ENCODE measurements around the gene ECEL1. TPM values are rescaled to one million over a fixed set of nuclear protein-coding genes. Genes with fewer than 3 reads are reported as not detected.

ECEL1 gene
- total RNA-seq, 1 donor from 2014 or later = 0.14 TPM

DNA sequence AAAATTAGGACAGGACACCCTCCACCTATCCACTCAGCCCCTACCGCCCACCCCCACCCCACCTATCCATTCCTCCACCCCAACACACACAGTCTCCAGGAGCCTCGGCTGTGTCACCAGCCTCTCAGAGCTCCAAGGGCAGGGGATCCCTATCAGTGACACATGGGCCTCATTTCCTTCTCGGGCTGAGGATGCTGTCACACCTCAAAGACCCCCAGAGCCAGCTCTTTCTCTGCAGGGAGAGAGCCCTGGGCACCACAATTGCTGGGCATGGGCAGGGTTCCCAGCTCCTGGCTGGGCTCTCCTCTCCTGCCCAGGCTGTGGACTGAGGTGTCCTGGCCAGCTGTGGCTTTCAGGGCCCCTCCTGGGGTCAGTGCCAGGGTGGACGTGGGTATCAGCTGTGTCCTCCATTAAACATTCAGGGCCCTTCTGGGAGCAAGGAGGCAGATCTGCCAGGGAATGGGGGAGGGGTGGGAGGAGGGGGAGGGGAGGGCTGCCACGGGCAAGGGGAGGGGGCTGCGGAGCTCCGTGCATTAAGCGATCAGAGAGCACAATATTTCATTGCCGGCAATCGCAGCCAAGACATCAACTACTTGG, 14.3 kb upstream of the ECEL1 start:
- Histone ChIP-seq H2AFZ (ENCODE audit: low read depth, low read length) (no peak overlapping the region), H3K79me2 (ENCODE audit: insufficient read depth, low read length) (no peaks in the 10 kb centered on the region), H3K36me3 (ENCODE audit: insufficient read depth, low read length) (no peaks in the 10 kb centered on the region), H4K20me1 (ENCODE audit: insufficient read depth, low read length) (peaks cover 6% of the 10 kb centered on the region), H3K9ac (ENCODE audit: low read length) (no peak overlapping the region), H3K4me3 (ENCODE audit: insufficient read depth, low read depth, low read length) (no peak overlapping the region), H3K27me3 (ENCODE audit: insufficient read depth, low read length) (peaks cover 41% of the 10 kb centered on the region), H3K27ac (ENCODE audit: low read depth, low read length) (no peak overlapping the region), H3K4me2 (ENCODE audit: low read length) (no peak overlapping the region), H3K9me3 (ENCODE audit: insufficient read depth, low read depth, low read length) (no peaks in the 10 kb centered on the region), H3K4me1 (ENCODE audit: insufficient read depth, low read length) (no peaks in the 10 kb centered on the region)
- H3K9me3 Mint-ChIP-seq (ENCODE audit: unreplicated experiment) = no peaks in the 10 kb centered on the region
- H3K4me3 Mint-ChIP-seq (ENCODE audit: unreplicated experiment) = no peak overlapping the region
- TF ChIP-seq EZH2 (IDR thresholded peaks at IDR 0.05; ENCODE audit: insufficient read depth, low read length) = peak; percentile 41
- TF ChIP-seq, protein P1, sequence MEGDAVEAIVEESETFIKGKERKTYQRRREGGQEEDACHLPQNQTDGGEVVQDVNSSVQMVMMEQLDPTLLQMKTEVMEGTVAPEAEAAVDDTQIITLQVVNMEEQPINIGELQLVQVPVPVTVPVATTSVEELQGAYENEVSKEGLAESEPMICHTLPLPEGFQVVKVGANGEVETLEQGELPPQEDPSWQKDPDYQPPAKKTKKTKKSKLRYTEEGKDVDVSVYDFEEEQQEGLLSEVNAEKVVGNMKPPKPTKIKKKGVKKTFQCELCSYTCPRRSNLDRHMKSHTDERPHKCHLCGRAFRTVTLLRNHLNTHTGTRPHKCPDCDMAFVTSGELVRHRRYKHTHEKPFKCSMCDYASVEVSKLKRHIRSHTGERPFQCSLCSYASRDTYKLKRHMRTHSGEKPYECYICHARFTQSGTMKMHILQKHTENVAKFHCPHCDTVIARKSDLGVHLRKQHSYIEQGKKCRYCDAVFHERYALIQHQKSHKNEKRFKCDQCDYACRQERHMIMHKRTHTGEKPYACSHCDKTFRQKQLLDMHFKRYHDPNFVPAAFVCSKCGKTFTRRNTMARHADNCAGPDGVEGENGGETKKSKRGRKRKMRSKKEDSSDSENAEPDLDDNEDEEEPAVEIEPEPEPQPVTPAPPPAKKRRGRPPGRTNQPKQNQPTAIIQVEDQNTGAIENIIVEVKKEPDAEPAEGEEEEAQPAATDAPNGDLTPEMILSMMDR (IDR thresholded peaks at IDR 0.05; ENCODE audit: insufficient read depth, low read depth, low read length) = no peak
- peaks cover 64% of the 10 kb centered on the region for H3K27me3 Mint-ChIP-seq (ENCODE audit: low read depth, unreplicated experiment)
- no peak for FAIRE-seq
- no peak for DNase-seq (ENCODE audit: low read depth)
- H3K4me1 Mint-ChIP-seq (ENCODE audit: low read depth, unreplicated experiment) = no peaks in the 10 kb centered on the region
- peaks cover 2% of the 10 kb centered on the region for H3K36me3 Mint-ChIP-seq (ENCODE audit: low read depth, unreplicated experiment)
- no peak overlapping the region for H3K27ac Mint-ChIP-seq (ENCODE audit: unreplicated experiment)

- Mint-ChIP-seq H3K27ac (ENCODE audit: unreplicated experiment) (no peak overlapping the region), H3K9me3 (ENCODE audit: unreplicated experiment) (no peaks in the 10 kb centered on the region), H3K36me3 (ENCODE audit: low read depth, unreplicated experiment) (peaks cover 2% of the 10 kb centered on the region), H3K4me3 (ENCODE audit: unreplicated experiment) (no peak overlapping the region), H3K27me3 (ENCODE audit: low read depth, unreplicated experiment) (peaks cover 60% of the 10 kb centered on the region), H3K4me1 (ENCODE audit: low read depth, unreplicated experiment) (no peaks in the 10 kb centered on the region)
- Histone ChIP-seq H3K9me3 (ENCODE audit: insufficient read depth, low read depth, low read length) (no peaks in the 10 kb centered on the region), H4K20me1 (ENCODE audit: insufficient read depth, low read length) (peaks cover 6% of the 10 kb centered on the region), H3K79me2 (ENCODE audit: insufficient read depth, low read length) (no peaks in the 10 kb centered on the region), H3K4me2 (ENCODE audit: low read length) (no peak overlapping the region), H3K36me3 (ENCODE audit: insufficient read depth, low read length) (no peaks in the 10 kb centered on the region), H3K4me3 (ENCODE audit: insufficient read depth, low read depth, low read length) (no peak overlapping the region), H3K27me3 (ENCODE audit: insufficient read depth, low read length) (peaks cover 37% of the 10 kb centered on the region), H3K4me1 (ENCODE audit: insufficient read depth, low read length) (no peaks in the 10 kb centered on the region), H3K9ac (ENCODE audit: low read length) (no peak overlapping the region), H2AFZ (ENCODE audit: low read depth, low read length) (no peak overlapping the region), H3K27ac (ENCODE audit: low read depth, low read length) (no peak overlapping the region)
- FAIRE-seq (no peak), DNase-seq (ENCODE audit: low read depth) (no peak)
- TF ChIP-seq, protein P1 (IDR thresholded peaks at IDR 0.05; ENCODE audit: insufficient read depth, low read depth, low read length) = no peak
- no peak for TF ChIP-seq EZH2 (IDR thresholded peaks at IDR 0.05; ENCODE audit: insufficient read depth, low read length)
Measured at GRCh38 chr2:232501331-232501771, 13.7 kb upstream of the ECEL1 start.

- no peak for FAIRE-seq
- no peak overlapping the region for H3K4me3 Mint-ChIP-seq (ENCODE audit: unreplicated experiment)
- peaks cover 58% of the 10 kb centered on the region for H3K27me3 Mint-ChIP-seq (ENCODE audit: low read depth, unreplicated experiment)
- no peak overlapping the region for H3K4me2 ChIP-seq (ENCODE audit: low read length)
- no peaks in the 10 kb centered on the region for H3K9me3 Mint-ChIP-seq (ENCODE audit: unreplicated experiment)
- H3K4me1 ChIP-seq (ENCODE audit: insufficient read depth, low read length) = no peaks in the 10 kb centered on the region
- DNase-seq (ENCODE audit: low read depth) = no peak
- H3K36me3 ChIP-seq (ENCODE audit: insufficient read depth, low read length) = no peaks in the 10 kb centered on the region
- H4K20me1 ChIP-seq (ENCODE audit: insufficient read depth, low read length) = no peaks in the 10 kb centered on the region
- H3K36me3 Mint-ChIP-seq (ENCODE audit: low read depth, unreplicated experiment) = no peaks in the 10 kb centered on the region
- H3K4me3 ChIP-seq (ENCODE audit: insufficient read depth, low read depth, low read length) = no peak overlapping the region
- H3K79me2 ChIP-seq (ENCODE audit: insufficient read depth, low read length) = no peaks in the 10 kb centered on the region
- H3K9ac ChIP-seq (ENCODE audit: low read length) = no peak overlapping the region
- TF ChIP-seq, protein P1 (IDR thresholded peaks at IDR 0.05; ENCODE audit: insufficient read depth, low read depth, low read length) = no peak
- no peak for TF ChIP-seq EZH2 (IDR thresholded peaks at IDR 0.05; ENCODE audit: insufficient read depth, low read length)
- H3K9me3 ChIP-seq (ENCODE audit: insufficient read depth, low read depth, low read length) = no peaks in the 10 kb centered on the region
- H3K4me1 Mint-ChIP-seq (ENCODE audit: low read depth, unreplicated experiment) = no peaks in the 10 kb centered on the region
- H3K27me3 ChIP-seq (ENCODE audit: insufficient read depth, low read length) = peaks cover 20% of the 10 kb centered on the region
- no peak overlapping the region for H3K27ac ChIP-seq (ENCODE audit: low read depth, low read length)
- H2AFZ ChIP-seq (ENCODE audit: low read depth, low read length) = no peak overlapping the region
- no peak overlapping the region for H3K27ac Mint-ChIP-seq (ENCODE audit: unreplicated experiment)
Measured at GRCh38 chr2:232498452-232498851, 10.8 kb upstream of the ECEL1 start.
